HG03175 (cell line): Measurements from ENCODE around the gene LCE2D.

ENCODE experiments used
- ATAC-seq: cut with Tn5 transposase; IDR thresholded peaks from one replicate; pipeline ENCODE4 v1.9.1; 2021; ENCODE audit warnings: mild to moderate bottlenecking, moderate library complexity; ENCODE audit not compliant: unreplicated experiment

LCE2D gene

DNA sequence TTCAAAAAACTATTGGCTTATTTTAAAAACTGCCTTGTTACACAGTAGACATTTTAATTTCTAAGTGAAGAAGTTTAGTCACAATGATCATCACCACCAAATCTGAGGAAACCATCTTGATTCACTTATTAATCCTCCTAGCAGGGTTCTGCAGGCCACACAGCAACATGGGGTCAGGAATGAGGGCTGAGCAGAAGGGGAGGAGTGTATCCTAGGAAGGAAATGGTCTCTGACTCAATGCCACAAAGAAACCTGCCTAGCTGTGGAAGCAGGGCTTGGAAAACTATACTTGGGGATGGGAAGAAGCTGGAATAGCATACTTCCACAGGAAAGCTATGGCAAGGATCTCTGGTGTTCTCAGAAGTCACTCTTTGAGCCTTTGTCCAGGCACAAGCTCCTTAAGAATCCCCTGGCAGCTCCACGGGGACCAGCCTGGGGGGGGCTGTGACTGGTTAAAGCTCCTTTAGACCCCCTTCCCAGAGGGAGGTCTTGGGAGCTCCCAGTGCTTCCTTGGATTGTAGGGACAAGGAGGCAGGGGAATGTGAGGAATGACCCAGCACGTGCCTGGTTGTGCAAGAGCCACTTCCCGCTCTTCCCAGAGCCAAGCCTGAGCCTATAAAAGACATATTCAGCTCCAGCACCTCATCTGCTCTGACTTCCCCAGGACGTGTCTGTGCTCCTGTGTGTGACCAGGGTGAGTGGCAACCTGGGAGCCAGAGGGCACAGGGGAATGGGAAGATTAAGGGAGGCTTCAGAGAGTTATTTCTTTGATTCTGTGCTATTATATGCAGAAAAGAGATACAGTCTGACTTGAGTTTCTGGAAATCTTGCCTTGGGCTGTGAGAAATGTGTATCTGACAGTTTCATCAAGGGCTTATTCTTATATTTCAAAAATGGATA is 34.8 kb downstream of the LCE2D start, which contains the start of gene LCE2A:
TSS of gene LCE2A (plus strand) at position 645 of the 900 bp plus-strand sequence. CDS start 557 bp downstream, outside the sequence.
- ATAC-seq = no peak

DNA sequence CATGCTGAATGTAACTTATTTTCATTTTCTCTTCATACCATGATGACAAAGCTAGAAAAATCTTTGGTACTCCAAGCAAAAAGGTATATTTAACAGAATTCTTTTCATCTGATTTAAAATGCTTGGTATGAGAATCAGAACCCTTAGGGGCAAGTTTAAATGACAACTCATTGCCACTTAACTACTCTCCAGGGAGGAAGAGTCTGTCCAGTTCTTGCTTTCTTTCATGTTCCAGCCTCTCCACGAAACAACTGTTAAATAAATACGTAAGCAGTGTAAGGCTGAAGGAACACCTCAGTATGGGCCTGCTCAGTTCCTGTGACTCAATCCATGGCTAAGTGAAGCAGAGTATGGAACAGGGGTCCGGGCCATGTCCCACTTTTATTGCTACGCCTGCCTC is 36.6 kb downstream of the LCE2D start:
- no peak for ATAC-seq

DNA sequence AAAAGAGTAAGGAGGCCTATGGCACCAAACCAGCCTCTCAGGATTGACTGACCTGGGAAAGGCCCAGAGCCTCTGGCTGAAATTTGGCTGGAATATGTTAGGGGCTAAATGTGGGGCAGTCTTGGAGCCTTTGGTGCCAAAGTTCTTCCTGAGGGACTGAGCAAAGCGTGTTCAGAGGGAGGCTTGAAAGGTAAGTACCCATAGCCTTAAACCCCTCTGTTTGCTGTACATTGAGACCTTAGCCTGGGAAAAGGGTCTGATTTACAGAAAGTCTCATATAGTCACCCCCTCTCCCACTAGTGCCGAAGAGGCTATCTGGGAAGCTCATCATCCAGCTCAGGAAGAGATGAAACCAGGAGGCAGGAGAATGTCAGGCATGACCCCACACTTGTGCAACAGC is 44.7 kb downstream of the LCE2D start, which contains the start of gene LCE4A:
TSS of gene LCE4A (plus strand) at position 301 of the 400 bp plus-strand sequence. CDS start 916 bp downstream, outside the sequence.
- ATAC-seq = no peak
